GM21526 (cell line): ENCODE data around the gene GMEB1.
"Not testable (repeated sequence)": the region's sequence is repeated elsewhere in the genome, so short reads cannot be mapped to it uniquely, and the experiment has no call there.

Source experiments
- ATAC-seq: cut with Tn5 transposase; IDR thresholded peaks from one replicate; pipeline ENCODE4 v1.9.1; 2021; ENCODE audit warnings: moderate library complexity; ENCODE audit not compliant: unreplicated experiment, low FRiP score

Gene GMEB1

GRCh38 chr1:28668191-28668955 lies at the start of gene GMEB1:
TSS of gene GMEB1 (plus strand) at chr1:28668784. CDS start at chr1:28683613, 14,829 bp downstream.
- peak; percentile 72 for ATAC-seq

- no peak for ATAC-seq
Measured at GRCh38 chr1:28631713-28632112, 36.9 kb upstream of the GMEB1 start.

GRCh38 chr1:28632560-28632959 lies 36.0 kb upstream of the GMEB1 start:
- ATAC-seq, result no peak

GRCh38 chr1:28640766-28641165 lies 27.8 kb upstream of the GMEB1 start:
- no peak for ATAC-seq

GRCh38 chr1:28642056-28642846 lies 26.3 kb upstream of the GMEB1 start:
- peak; percentile 18 for ATAC-seq

GRCh38 chr1:28642847-28643635 lies 25.5 kb upstream of the GMEB1 start, which contains the start of gene TAF12:
TSS of gene TAF12 (minus strand) at chr1:28643067. CDS start at chr1:28622081, 20,986 bp downstream.
- ATAC-seq, result peak; percentile 50

GRCh38 chr1:28644494-28644893 lies 24.1 kb upstream of the GMEB1 start:
- no peak for ATAC-seq

GRCh38 chr1:28645406-28645805 lies 23.2 kb upstream of the GMEB1 start:
- ATAC-seq, result not testable (repeated sequence)

GRCh38 chr1:28646040-28646439 lies 22.5 kb upstream of the GMEB1 start:
- no peak for ATAC-seq

GRCh38 chr1:28648008-28648473 lies 20.5 kb upstream of the GMEB1 start:
- peak; percentile 59 for ATAC-seq

GRCh38 chr1:28648474-28649198 lies 19.9 kb upstream of the GMEB1 start, which contains the start of gene RNU11:
TSS of gene RNU11 (plus strand) at chr1:28648600.
- peak; percentile 54 for ATAC-seq

- ATAC-seq, result not testable (repeated sequence)
Measured at GRCh38 chr1:28653063-28653462, 15.5 kb upstream of the GMEB1 start.

- ATAC-seq, result not testable (repeated sequence)
Measured at GRCh38 chr1:28653870-28654269, 14.7 kb upstream of the GMEB1 start.

GRCh38 chr1:28655448-28656311 lies 12.9 kb upstream of the GMEB1 start:
- ATAC-seq, result not testable (repeated sequence)

GRCh38 chr1:28656335-28656734 lies 12.2 kb upstream of the GMEB1 start:
- no peak for ATAC-seq

- ATAC-seq, result no peak
Measured at GRCh38 chr1:28663871-28664470, 4.6 kb upstream of the GMEB1 start.

GRCh38 chr1:28666806-28667205 lies 1.8 kb upstream of the GMEB1 start:
- no peak for ATAC-seq

- ATAC-seq, result peak; percentile 29
Measured at GRCh38 chr1:28668956-28669723, 556 bp downstream of the GMEB1 start.
